Activated naive CD4-positive, alpha-beta T cell treated with anti-CD3 and anti-CD28 coated beads, Interleukin-2, amount 50 U/mL, for 24 hours (primary cell): Measurements from ENCODE around the gene NDUFS3.
A peak's percentile ranks its signal among the peaks of the same experiment; 100 is the strongest.
"Not testable (repeated sequence)": the region's sequence is repeated elsewhere in the genome, so short reads cannot be mapped to it uniquely, and the experiment has no call there.

Experiments
- H3K27ac Mint-ChIP-seq: one replicate; pipeline ENCODE4 v1.8.0; 2021; ENCODE audit warnings: mild to moderate bottlenecking, mixed read lengths
- H3K27me3 Mint-ChIP-seq: one replicate; pipeline ENCODE4 v1.8.0; 2021; ENCODE audit warnings: mixed read lengths
- H3K36me3 Mint-ChIP-seq: one replicate; pipeline ENCODE4 v1.8.0; 2021; ENCODE audit warnings: mixed read lengths
- H3K4me1 Mint-ChIP-seq: one replicate; pipeline ENCODE4 v1.8.0; 2021; ENCODE audit warnings: mixed read lengths
- H3K4me3 Mint-ChIP-seq: one replicate; pipeline ENCODE4 v1.8.0; 2021; ENCODE audit warnings: mild to moderate bottlenecking, mixed read lengths
- H3K9me3 Mint-ChIP-seq: one replicate; pipeline ENCODE4 v1.8.0; 2021; ENCODE audit warnings: mixed read lengths

NDUFS3 gene

DNA sequence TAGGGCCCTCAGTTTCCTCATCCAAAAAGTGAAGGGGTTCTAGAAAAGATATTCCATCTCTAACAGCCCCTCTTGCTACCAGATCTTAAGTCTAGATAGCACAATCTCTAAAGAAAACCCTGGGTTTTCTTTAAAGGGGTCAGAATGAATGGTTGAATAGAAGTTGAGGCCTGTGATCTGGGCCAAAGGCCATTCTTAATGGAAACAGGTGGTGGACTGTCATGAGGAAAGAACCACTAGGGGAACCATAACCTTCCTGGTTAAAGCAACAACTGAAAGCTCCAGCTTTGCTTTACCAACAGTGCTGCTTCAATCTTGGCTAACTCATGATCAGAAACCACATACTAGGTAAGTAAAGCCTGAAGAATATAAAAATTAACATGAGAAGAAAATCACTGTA, 27.8 kb upstream of the NDUFS3 start:
- H3K27me3 Mint-ChIP-seq: no peaks in the 10 kb centered on the region
- peaks cover 54% of the 10 kb centered on the region for H3K4me1 Mint-ChIP-seq
- peaks cover 20% of the 10 kb centered on the region for H3K36me3 Mint-ChIP-seq
- peak overlapping the region; percentile 97 for H3K4me3 Mint-ChIP-seq
- peak overlapping the region; percentile 60 for H3K27ac Mint-ChIP-seq
- H3K9me3 Mint-ChIP-seq: no peaks in the 10 kb centered on the region

DNA sequence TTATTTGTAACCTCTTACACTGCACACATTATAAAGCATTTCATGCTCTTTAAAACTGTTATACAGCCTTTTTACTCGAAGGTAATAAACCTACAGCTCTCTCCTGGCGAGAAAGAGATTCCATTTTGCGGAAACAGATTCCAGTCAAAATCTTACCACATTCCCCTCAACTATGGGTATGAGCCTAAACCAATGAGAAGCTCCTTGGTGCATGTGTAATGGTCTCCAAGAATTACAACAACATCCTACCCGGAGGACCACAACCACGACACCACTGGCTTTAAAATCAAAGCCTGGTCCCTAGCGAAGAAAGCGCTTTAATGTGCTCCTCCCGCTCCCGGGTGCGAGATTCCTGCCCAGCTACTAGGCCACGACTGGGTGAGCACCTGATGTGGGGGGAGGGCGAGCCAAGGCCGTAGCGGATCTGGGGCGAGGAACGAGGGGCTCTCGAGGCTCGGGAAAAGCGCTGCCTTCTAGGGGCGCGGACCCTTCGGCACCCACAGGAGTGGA, 26.8 kb upstream of the NDUFS3 start:
- H3K9me3 Mint-ChIP-seq: no peaks in the 10 kb centered on the region
- H3K27ac Mint-ChIP-seq: peak overlapping the region; percentile 97
- peaks cover 16% of the 10 kb centered on the region for H3K36me3 Mint-ChIP-seq
- H3K27me3 Mint-ChIP-seq: no peaks in the 10 kb centered on the region
- H3K4me1 Mint-ChIP-seq: peaks cover 48% of the 10 kb centered on the region
- peak overlapping the region; percentile 97 for H3K4me3 Mint-ChIP-seq

DNA sequence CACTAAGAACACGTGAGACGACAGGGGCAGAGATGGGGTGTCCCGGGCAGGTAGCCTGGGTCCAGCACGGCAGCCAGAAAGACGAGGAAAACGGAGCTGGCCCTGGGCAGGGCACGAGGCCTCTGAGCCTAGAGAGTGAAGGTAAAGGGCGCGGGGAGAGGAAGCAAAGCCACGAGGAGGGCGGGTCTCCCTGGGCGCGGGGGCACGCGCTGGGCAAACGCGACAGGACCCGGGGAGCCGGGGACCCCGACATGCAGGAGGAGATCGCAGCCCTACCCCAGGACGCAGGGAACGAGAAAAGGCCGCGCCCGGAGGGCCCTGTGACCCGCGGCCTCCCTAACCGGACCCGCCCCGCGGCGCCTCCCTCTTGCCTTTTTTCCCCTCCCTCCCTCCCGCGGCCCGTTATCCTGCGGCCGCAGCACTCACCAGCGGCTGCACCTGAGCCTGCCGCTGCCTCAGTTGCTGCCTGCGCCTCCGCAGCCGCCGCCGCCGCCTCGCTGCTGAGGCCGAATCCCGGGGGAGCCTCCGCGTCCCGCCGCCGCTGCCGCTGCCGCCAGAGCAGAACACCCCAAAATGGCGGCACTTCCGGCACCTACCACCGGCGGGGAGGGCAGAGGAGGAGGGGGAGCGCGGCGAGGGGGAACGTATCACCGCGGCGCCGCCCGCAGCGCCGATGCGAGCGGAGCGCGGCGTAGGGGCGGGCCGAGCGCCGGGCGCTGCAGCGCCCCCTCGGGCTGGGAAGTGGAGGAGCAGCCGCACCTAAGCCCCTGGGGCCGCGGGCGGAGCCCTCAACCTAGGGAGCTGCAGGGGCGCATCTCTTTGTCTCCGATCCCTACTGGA, 26.1 kb upstream of the NDUFS3 start, which contains the start of gene CELF1:
CELF1 (minus strand) TSS at position 567 of the 840 bp plus-strand sequence. CDS start 53,609 bp downstream, outside the sequence.
- H3K36me3 Mint-ChIP-seq: peaks cover 16% of the 10 kb centered on the region
- no peaks in the 10 kb centered on the region for H3K27me3 Mint-ChIP-seq
- peak within 1 kb of the TSS; percentile 97 for H3K27ac Mint-ChIP-seq
- H3K9me3 Mint-ChIP-seq: no peaks in the 10 kb centered on the region
- peaks cover 43% of the 10 kb centered on the region for H3K4me1 Mint-ChIP-seq
- peak within 1 kb of the TSS; percentile 97 for H3K4me3 Mint-ChIP-seq

DNA sequence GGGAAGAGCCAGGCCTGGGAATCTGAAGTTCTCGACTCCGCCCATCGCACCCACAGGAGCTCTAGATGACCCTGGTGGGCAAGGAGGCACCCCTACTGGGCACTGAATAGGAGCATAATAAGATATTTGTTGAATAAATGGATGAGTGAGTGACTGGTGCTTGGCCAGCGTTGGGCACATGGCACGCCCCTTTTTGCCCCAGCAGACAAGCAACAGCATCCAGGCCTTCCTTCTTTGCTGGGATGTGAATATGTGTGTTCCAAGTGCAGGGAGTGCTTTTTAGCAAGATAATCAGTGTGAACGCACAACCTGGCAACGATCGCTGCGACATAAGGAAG, 25.5 kb upstream of the NDUFS3 start:
- peak overlapping the region; percentile 85 for H3K4me3 Mint-ChIP-seq

DNA sequence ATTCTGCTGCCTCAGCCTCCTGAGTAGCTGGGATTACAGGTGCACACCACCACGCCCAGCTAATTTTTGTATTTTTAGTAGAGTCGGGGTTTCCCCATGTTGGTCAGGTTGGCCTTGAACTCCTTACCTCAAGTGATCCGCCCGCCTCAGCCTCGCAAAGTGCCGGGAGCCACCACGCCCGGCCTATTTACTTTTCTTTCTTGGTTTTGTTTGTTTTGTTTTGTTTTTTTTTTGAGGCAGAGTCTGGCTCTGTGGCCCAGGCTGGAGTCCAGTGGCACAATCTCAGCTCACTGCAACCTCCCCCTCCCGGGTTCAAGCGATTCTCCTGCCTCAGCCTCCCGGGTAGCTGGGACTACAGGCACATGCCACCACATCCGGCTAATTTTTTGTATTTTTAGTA, 21.9 kb upstream of the NDUFS3 start:
- not testable (repeated sequence) for H3K4me3 Mint-ChIP-seq, H3K27me3 Mint-ChIP-seq

More for the DNA sequence above, 25.5 kb upstream of the NDUFS3 start:
- peaks cover 37% of the 10 kb centered on the region for H3K4me1 Mint-ChIP-seq
- H3K36me3 Mint-ChIP-seq: peaks cover 13% of the 10 kb centered on the region
- H3K9me3 Mint-ChIP-seq: no peaks in the 10 kb centered on the region
- H3K27ac Mint-ChIP-seq: peak overlapping the region; percentile 72
- no peaks in the 10 kb centered on the region for H3K27me3 Mint-ChIP-seq

DNA sequence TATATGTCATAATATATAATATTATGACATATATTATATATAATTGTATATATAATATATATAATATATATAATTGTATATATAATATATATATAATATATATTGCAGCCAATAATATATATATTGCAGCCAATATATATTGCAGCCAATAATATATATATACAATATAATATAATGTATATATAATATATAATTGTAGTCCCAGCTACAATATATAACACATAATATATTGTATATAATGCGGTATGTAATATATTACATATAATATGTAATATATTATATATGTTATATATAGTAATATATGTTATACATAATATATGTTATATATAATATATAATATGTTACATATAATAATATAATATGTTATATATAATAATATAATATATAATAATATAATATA, 20.2 kb upstream of the NDUFS3 start:
- H3K27ac Mint-ChIP-seq: no peak overlapping the region

More for the DNA sequence above, 21.9 kb upstream of the NDUFS3 start:
- H3K36me3 Mint-ChIP-seq, H3K9me3 Mint-ChIP-seq, H3K27ac Mint-ChIP-seq: not testable (repeated sequence)
- H3K4me1 Mint-ChIP-seq: peaks cover 17% of the 10 kb centered on the region

DNA sequence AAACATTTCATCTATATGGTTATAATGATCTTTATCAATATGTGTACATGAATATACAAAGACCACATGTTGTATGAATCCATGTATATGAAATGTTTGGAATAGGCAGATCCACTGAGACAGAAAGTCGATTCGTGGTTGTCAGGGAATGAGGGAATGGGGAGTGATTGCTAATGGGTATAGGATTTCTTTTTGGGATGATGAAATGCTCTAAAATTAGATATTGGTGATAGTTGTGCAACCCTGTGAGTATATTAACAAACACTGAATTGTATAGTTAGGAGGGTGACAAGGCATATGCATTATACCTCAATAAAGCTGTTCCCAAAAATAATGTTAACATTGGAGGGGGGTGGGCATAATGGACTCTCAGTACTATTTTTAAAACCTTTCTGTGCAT, 18.4 kb upstream of the NDUFS3 start:
- Mint-ChIP-seq H3K4me1 (peaks cover 11% of the 10 kb centered on the region), H3K36me3 (peaks cover under 1% of the 10 kb centered on the region), H3K9me3 (no peaks in the 10 kb centered on the region), H3K4me3 (no peak overlapping the region), H3K27ac (no peak overlapping the region), H3K27me3 (no peaks in the 10 kb centered on the region)

More for the DNA sequence above, 20.2 kb upstream of the NDUFS3 start:
- no peaks in the 10 kb centered on the region for H3K27me3 Mint-ChIP-seq
- no peak overlapping the region for H3K4me3 Mint-ChIP-seq
- no peaks in the 10 kb centered on the region for H3K9me3 Mint-ChIP-seq
- H3K36me3 Mint-ChIP-seq: peaks cover 1% of the 10 kb centered on the region
- peaks cover 12% of the 10 kb centered on the region for H3K4me1 Mint-ChIP-seq

DNA sequence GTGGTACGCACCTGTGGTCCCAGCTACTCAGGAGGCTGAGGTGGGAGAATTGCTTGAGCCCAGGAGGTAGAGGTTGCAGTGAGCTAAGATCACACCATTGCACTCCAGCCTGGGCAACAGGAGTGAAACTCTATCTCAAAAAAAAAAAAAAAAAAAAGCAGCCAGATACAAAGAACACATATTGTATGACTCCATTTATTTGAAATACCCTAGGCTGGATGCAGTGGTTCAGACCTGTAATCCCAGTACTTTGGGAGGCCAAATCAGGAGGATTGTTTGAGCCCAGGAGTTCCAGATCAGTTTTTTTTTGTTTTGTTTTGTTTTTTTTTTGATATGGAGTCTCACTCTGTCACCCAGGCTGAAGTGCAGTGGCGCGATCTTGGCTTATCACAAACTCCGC, 16.5 kb upstream of the NDUFS3 start:
- not testable (repeated sequence) for H3K27ac Mint-ChIP-seq, H3K36me3 Mint-ChIP-seq, H3K9me3 Mint-ChIP-seq, H3K27me3 Mint-ChIP-seq, H3K4me3 Mint-ChIP-seq
- peaks cover 18% of the 10 kb centered on the region for H3K4me1 Mint-ChIP-seq

DNA sequence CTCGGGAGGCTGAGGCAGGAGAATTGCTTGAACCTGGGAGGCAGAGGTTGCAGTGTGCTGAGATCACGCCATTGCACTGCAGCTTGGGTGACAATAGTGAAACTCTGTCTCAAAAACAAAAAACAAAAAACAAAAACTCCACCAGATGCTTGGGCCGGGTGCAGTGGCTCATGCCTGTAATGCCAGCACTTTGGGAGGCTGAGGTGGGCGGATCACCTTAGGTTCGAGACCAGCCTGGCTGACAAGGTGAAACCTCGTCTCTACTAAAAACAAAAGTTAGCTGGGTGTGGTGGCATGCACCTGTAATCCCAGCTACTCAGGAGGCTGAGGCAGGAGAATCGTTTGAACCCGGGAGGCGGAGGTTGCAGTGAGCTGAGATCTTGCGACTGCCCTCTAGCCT, 14.5 kb upstream of the NDUFS3 start:
- not testable (repeated sequence) for H3K27ac Mint-ChIP-seq

DNA sequence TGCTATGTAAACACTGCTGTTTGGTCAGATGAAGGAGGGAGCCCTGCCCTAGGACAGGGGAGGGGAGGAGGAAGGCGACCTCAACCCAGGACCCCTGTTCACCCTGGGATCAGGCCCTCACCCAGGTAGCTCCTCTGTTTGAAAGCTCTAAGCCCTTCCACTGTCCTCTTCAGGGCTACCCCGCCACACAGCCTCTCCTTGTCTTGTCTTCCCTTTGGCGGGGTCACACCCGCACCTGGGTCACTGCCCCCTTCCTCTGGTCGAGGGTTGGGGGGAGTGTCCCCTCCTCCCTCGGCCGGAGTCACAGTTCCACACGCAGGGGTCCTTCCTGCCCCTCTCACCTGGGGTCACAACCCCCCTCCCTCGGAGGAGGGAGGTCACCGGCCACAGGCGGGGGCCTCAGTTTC, 13.9 kb upstream of the NDUFS3 start:
- H3K36me3 Mint-ChIP-seq: no peaks in the 10 kb centered on the region

More for the DNA sequence above, 14.5 kb upstream of the NDUFS3 start:
- H3K27me3 Mint-ChIP-seq, H3K36me3 Mint-ChIP-seq, H3K9me3 Mint-ChIP-seq: not testable (repeated sequence)
- H3K4me3 Mint-ChIP-seq: peak overlapping the region; percentile 62
- H3K4me1 Mint-ChIP-seq: peaks cover 18% of the 10 kb centered on the region

DNA sequence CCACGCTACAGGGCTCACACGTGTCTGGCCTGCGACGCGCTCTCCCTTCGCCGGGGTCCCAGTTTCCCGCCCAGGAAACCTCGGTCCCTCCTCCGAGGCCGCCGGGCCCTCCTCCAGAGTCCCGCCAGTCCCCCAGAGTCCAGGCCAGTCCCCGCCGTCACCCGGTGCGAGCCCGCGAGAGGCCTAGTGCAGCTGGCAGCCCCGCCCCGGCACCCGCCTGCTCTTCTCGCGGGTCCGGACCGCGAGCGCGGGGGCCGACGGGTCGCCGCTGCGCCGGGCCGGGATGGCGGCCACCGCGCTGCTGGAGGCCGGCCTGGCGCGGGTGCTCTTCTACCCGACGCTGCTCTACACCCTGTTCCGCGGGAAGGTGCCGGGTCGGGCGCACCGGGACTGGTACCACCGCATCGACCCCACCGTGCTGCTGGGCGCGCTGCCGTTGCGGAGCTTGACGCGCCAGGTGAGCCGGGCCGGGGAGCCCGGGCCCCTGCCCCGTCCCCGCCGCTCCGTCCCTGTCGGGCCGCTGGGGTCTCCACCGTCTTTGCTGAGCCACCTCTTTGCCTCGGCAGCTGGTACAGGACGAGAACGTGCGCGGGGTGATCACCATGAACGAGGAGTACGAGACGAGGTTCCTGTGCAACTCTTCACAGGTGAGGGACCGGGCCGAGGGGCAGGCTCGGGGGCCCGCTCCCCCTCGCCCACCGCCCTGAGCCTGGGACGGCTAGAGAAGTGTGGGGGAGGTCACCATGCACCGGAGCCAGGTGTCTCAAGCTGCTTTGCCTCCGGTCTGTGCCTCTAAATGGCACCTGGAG, 13.3 kb upstream of the NDUFS3 start, which contains the start of gene PTPMT1:
PTPMT1 (plus strand) TSS at position 260 of the 809 bp plus-strand sequence; CDS start at position 284, 24 bp downstream.
- H3K9me3 Mint-ChIP-seq: no peaks in the 10 kb centered on the region
- H3K27me3 Mint-ChIP-seq: no peaks in the 10 kb centered on the region
- peak within 1 kb of the TSS; percentile 87 for H3K4me3 Mint-ChIP-seq
- H3K27ac Mint-ChIP-seq: peak within 1 kb of the TSS; percentile 83
- H3K36me3 Mint-ChIP-seq: no peaks in the 10 kb centered on the region
- peaks cover 15% of the 10 kb centered on the region for H3K4me1 Mint-ChIP-seq

More for the DNA sequence above, 13.9 kb upstream of the NDUFS3 start:
- Mint-ChIP-seq H3K27ac (peak overlapping the region; percentile 83), H3K9me3 (no peaks in the 10 kb centered on the region), H3K27me3 (no peaks in the 10 kb centered on the region), H3K4me3 (peak overlapping the region; percentile 87), H3K4me1 (peaks cover 18% of the 10 kb centered on the region)

DNA sequence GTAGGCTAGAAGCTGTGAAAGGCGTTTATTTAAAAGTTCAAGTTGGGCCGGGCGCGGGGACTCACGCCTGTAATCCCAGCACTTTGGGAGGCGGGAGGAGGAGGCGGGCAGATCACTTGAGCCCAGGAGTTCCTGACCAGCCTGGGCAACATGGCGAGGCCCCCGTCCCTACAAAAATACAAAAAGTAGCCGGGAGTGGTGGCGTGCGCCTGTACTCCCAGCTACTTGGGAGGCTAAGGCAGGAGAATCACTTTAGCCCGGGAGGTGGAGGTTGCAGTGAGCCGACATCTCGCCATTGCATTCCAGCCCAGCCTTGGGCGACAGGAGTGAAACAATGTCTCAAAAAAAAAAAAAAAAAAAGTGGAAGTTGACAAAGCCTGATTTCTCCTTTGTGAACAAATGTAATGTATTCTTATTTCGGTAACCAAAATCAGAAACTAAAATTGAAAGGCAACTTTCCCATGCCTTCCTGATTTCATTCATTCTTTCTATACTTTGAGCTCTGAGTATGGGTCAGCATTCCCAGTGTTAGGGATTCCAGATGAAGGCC, 12.7 kb upstream of the NDUFS3 start:
- Mint-ChIP-seq H3K27me3 (no peaks in the 10 kb centered on the region), H3K27ac (peak overlapping the region; percentile 59), H3K36me3 (no peaks in the 10 kb centered on the region), H3K9me3 (no peaks in the 10 kb centered on the region), H3K4me1 (peaks cover 19% of the 10 kb centered on the region), H3K4me3 (peak overlapping the region; percentile 87)

DNA sequence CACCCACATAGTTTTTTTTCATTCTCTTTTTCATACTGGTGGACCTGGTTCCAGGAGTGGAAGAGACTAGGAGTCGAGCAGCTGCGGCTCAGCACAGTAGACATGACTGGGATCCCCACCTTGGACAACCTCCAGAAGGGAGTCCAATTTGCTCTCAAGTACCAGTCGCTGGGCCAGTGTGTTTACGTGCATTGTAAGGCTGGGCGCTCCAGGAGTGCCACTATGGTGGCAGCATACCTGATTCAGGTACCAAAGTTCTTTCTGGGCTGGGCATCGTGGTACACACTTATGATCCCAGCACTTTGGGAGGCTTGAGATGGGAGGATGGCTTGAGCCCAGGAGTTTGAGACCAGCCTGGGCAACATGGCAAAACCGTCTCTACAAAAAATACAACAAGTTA, 9.2 kb upstream of the NDUFS3 start:
- Mint-ChIP-seq H3K27ac (no peak overlapping the region), H3K9me3 (no peaks in the 10 kb centered on the region), H3K27me3 (no peaks in the 10 kb centered on the region), H3K4me3 (no peak overlapping the region), H3K4me1 (peaks cover 23% of the 10 kb centered on the region), H3K36me3 (peaks cover 4% of the 10 kb centered on the region)

DNA sequence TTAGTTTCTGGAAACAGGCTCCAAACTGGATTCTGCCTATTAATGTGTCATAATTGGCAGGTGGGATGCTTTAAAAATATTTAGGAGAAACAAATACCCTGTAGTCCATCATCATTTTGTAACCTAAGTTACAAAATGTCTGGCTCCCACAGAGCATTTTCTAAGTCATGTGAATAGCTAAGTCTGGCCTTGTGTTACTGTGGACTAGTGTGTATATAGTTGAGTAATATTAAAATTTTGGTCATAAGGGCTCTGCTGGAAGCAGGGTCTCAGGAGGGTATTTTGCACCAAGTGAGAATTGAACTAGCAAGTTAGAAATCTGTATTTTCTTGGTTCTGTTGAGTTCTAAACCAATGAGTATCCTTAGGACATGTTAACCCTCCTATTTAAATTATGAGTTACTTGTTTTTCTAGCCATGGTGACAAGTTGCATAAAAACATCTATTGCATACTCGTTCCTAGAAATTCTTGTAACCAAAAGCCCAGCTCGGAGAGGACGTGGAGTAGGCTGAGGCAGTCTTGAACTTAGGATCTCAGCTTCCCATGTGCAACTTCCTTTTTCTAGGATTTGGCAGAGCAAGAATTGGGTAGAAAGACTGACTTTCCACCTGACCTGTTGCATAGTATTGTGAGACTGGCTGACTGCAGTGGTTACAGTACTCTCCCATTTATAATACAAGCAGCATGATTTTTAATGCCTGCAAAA, 8.1 kb upstream of the NDUFS3 start:
- H3K36me3 Mint-ChIP-seq: peaks cover 4% of the 10 kb centered on the region
- no peak overlapping the region for H3K4me3 Mint-ChIP-seq
- no peaks in the 10 kb centered on the region for H3K27me3 Mint-ChIP-seq
- peaks cover 19% of the 10 kb centered on the region for H3K4me1 Mint-ChIP-seq
- H3K9me3 Mint-ChIP-seq: no peaks in the 10 kb centered on the region
- H3K27ac Mint-ChIP-seq: no peak overlapping the region

DNA sequence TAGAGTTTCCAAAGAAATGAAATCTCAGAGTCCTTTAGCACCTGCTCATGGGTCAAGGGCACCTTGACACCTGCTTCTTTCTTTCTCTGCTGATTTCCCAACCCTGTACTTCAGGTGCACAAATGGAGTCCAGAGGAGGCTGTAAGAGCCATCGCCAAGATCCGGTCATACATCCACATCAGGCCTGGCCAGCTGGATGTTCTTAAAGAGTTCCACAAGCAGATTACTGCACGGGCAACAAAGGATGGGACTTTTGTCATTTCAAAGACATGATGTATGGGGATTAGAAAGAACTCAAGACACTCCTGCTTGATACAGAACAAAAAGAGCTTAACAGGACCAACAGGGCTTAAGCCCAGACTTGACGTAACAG, 7.5 kb upstream of the NDUFS3 start:
- Mint-ChIP-seq H3K9me3 (no peaks in the 10 kb centered on the region), H3K36me3 (peaks cover 5% of the 10 kb centered on the region), H3K27ac (no peak overlapping the region), H3K4me1 (peaks cover 18% of the 10 kb centered on the region), H3K4me3 (no peak overlapping the region), H3K27me3 (no peaks in the 10 kb centered on the region)
